PFSK-1 (cell line): Measurements from ENCODE around the gene KCMF1.

Experiments
- FOXP2 ChIP-seq: optimal IDR thresholded peaks from 2 replicates; pipeline ENCODE3; 2011; ENCODE audit warnings: borderline replicate concordance, control low read depth, inconsistent platforms; ENCODE audit not compliant: insufficient read depth; ENCODE audit errors: extremely low read length, extremely low read depth
- POLR2AphosphoS5 ChIP-seq: IDR thresholded peaks from 2 replicates; pipeline ENCODE4 v1.6.1; 2012; ENCODE audit warnings: low read depth, mild to moderate bottlenecking, control low read depth, low read length, moderate library complexity
- REST ChIP-seq, 2 experiments: IDR thresholded peaks; 2 replicates each; pipeline versions ENCODE4 v1.6.1 to v1.8.0; 2011 to 2012; ENCODE audit warnings: low read depth in 2 of 2, low read length in 2 of 2, control low read depth in 1 of 2, inconsistent platforms in 1 of 2, mild to moderate bottlenecking in 1 of 2, moderate library complexity in 1 of 2; ENCODE audit not compliant: insufficient read depth in 1 of 2
- SIN3A ChIP-seq: IDR thresholded peaks from 2 replicates; pipeline ENCODE4 v1.6.1; 2012; ENCODE audit warnings: mild to moderate bottlenecking, low read length, moderate library complexity, borderline replicate concordance; ENCODE audit not compliant: insufficient read depth
- TAF1 ChIP-seq: IDR thresholded peaks from 2 replicates; pipeline ENCODE4 v1.6.1; 2012; ENCODE audit warnings: low read length, control low read depth, borderline replicate concordance; ENCODE audit not compliant: insufficient read depth

KCMF1 gene

GRCh38 chr2:85024372-85025047 lies 53.5 kb downstream of the KCMF1 start:
- no peak for TF ChIP-seq REST (IDR thresholded peaks at IDR 0.05; ENCODE audit: insufficient read depth in 1 of 2, low read depth in 2 of 2, low read length in 2 of 2)
- no peak for TF ChIP-seq FOXP2
- no peak for TF ChIP-seq TAF1
- no peak for TF ChIP-seq POLR2AphosphoS5
- TF ChIP-seq SIN3A: no peak

GRCh38 chr2:85032621-85033020 lies 61.7 kb downstream of the KCMF1 start:
- TF ChIP-seq POLR2AphosphoS5 (no peak), FOXP2 (no peak), REST (IDR thresholded peaks at IDR 0.05; ENCODE audit: insufficient read depth in 1 of 2, low read depth in 2 of 2, low read length in 2 of 2) (no peak), TAF1 (no peak), SIN3A (no peak)

- no peak for TF ChIP-seq REST (IDR thresholded peaks at IDR 0.05; ENCODE audit: insufficient read depth in 1 of 2, low read depth in 2 of 2, low read length in 2 of 2)
- TF ChIP-seq POLR2AphosphoS5: no peak
- TF ChIP-seq FOXP2: no peak
- no peak for TF ChIP-seq TAF1
- TF ChIP-seq SIN3A: no peak
These were observed 62.4 kb downstream of the KCMF1 start for GRCh38 chr2:85033388-85033787.

GRCh38 chr2:85034158-85034557 lies 63.2 kb downstream of the KCMF1 start:
- TF ChIP-seq TAF1: no peak
- TF ChIP-seq POLR2AphosphoS5: no peak
- no peak for TF ChIP-seq SIN3A
- TF ChIP-seq FOXP2: no peak
- TF ChIP-seq REST (IDR thresholded peaks at IDR 0.05; ENCODE audit: insufficient read depth in 1 of 2, low read depth in 2 of 2, low read length in 2 of 2): no peak

- TF ChIP-seq FOXP2: no peak
- no peak for TF ChIP-seq SIN3A
- no peak for TF ChIP-seq POLR2AphosphoS5
- no peak for TF ChIP-seq TAF1
- no peak for TF ChIP-seq REST (IDR thresholded peaks at IDR 0.05; ENCODE audit: insufficient read depth in 1 of 2, low read depth in 2 of 2, low read length in 2 of 2)
These were observed 66.7 kb downstream of the KCMF1 start for GRCh38 chr2:85037622-85038021.
